ENCODE results near the gene P4HB.

Gene P4HB

GRCh38 chr17:81838753-81839255, 21.5 kb downstream of the P4HB start:
- no peak for TF ChIP-seq POLR2AphosphoS5 (IDR thresholded peaks at IDR 0.05; ENCODE audit: low read depth)
- TF ChIP-seq SPI1 (IDR thresholded peaks at IDR 0.05; ENCODE audit: borderline replicate concordance, low read depth): no peak
- TF ChIP-seq GABPA (IDR thresholded peaks at IDR 0.05; ENCODE audit: low read depth): no peak
- no peak for TF ChIP-seq REST (IDR thresholded peaks at IDR 0.05; ENCODE audit: insufficient replicate concordance, low read depth)
- no peak for TF ChIP-seq CTCF (IDR thresholded peaks at IDR 0.05; ENCODE audit: insufficient read depth, low read length)

GRCh38 chr17:81837641-81838040, 22.7 kb downstream of the P4HB start:
- Histone ChIP-seq H3K27me3 (ENCODE audit: insufficient read depth, poor library complexity, severe bottlenecking) (no peaks in the 10 kb centered on the region), H3K4me3 (replicated peaks; ENCODE audit: insufficient read depth, low read length) (no peak overlapping the region), H3K27ac (replicated peaks) (peak overlapping the region; percentile 97)
- TF ChIP-seq SPI1 (IDR thresholded peaks at IDR 0.05; ENCODE audit: borderline replicate concordance, low read depth): no peak
- TF ChIP-seq GABPA (IDR thresholded peaks at IDR 0.05; ENCODE audit: low read depth): peak; percentile 22; the same call in 1 of the 2 replicates
- TF ChIP-seq POLR2AphosphoS5 (IDR thresholded peaks at IDR 0.05; ENCODE audit: low read depth): peak; percentile 98
- TF ChIP-seq CTCF (IDR thresholded peaks at IDR 0.05; ENCODE audit: insufficient read depth, low read length): no peak
- peak; percentile 48 for TF ChIP-seq REST (IDR thresholded peaks at IDR 0.05; ENCODE audit: insufficient replicate concordance, low read depth)
- DNase-seq (ENCODE audit: low read depth in 1 of 2, low spot score in 1 of 2): peak; percentile 99 to 100

More at GRCh38 chr17:81838753-81839255, 21.5 kb downstream of the P4HB start:
- no peak for DNase-seq (ENCODE audit: low read depth in 1 of 2, low spot score in 1 of 2)
- H3K27ac ChIP-seq (replicated peaks): peak overlapping the region; percentile 97
- no peaks in the 10 kb centered on the region for H3K27me3 ChIP-seq (ENCODE audit: insufficient read depth, poor library complexity, severe bottlenecking)
- H3K4me3 ChIP-seq (replicated peaks; ENCODE audit: insufficient read depth, low read length): no peak overlapping the region

- TF ChIP-seq POLR2AphosphoS5 (IDR thresholded peaks at IDR 0.05; ENCODE audit: low read depth): no peak
- TF ChIP-seq REST (IDR thresholded peaks at IDR 0.05; ENCODE audit: insufficient replicate concordance, low read depth): no peak
- TF ChIP-seq GABPA (IDR thresholded peaks at IDR 0.05; ENCODE audit: low read depth): no peak
- TF ChIP-seq SPI1 (IDR thresholded peaks at IDR 0.05; ENCODE audit: borderline replicate concordance, low read depth): no peak
- TF ChIP-seq CTCF (IDR thresholded peaks at IDR 0.05; ENCODE audit: insufficient read depth, low read length): no peak
- peak within 1 kb of the TSS; percentile 97 for H3K27ac ChIP-seq (replicated peaks)
- peak within 1 kb of the TSS; percentile 43 for H3K4me3 ChIP-seq (replicated peaks; ENCODE audit: insufficient read depth, low read length)
- no peak for DNase-seq (ENCODE audit: low read depth in 1 of 2, low spot score in 1 of 2)
- H3K27me3 ChIP-seq (ENCODE audit: insufficient read depth, poor library complexity, severe bottlenecking): no peaks in the 10 kb centered on the region
These were observed 25.5 kb downstream of the P4HB start, which contains the start of gene PPP1R27 for GRCh38 chr17:81834831-81835267. Gene PPP1R27, minus strand, starts transcription at chr17:81835050. Its CDS starts 97 bp downstream, at chr17:81834953.

All from HL-60 (cell line).